ENCODE measurements around the gene PRKCH.

Gene PRKCH

GRCh38 chr14:61535032-61535431, 213.7 kb downstream of the PRKCH start:
- Histone ChIP-seq H3K9me3 (ENCODE audit: insufficient read depth, low read depth, low read length) (no peaks in the 10 kb centered on the region), H3K4me3 (ENCODE audit: low read length, poor library complexity, severe bottlenecking) (no peak overlapping the region), H3F3A (ENCODE audit: low read depth) (0 out of 2 replicates have a peak, but pooled peaks cover 3% of the 10 kb centered on the region), H3K4me1 (ENCODE audit: insufficient read depth, low read length, poor library complexity, severe bottlenecking) (peaks cover 14% of the 10 kb centered on the region), H3K9me2 (replicated peaks; ENCODE audit: low read depth, low read length) (no peaks in the 10 kb centered on the region), H2AFZ (ENCODE audit: low read length) (no peak overlapping the region), H3K36me3 (ENCODE audit: insufficient read depth, low read length) (peaks cover 97% of the 10 kb centered on the region), H4K20me1 (ENCODE audit: insufficient read depth, low read length, poor library complexity, severe bottlenecking) (peaks cover 5% of the 10 kb centered on the region), H3K27me3 (ENCODE audit: insufficient read depth, low read length, poor library complexity, severe bottlenecking) (no peaks in the 10 kb centered on the region), H3K4me2 (ENCODE audit: low read depth, low read length, poor library complexity, severe bottlenecking) (no peak overlapping the region), H3K9ac (ENCODE audit: low read depth, low read length, poor library complexity, severe bottlenecking) (no peak overlapping the region), H3K79me2 (ENCODE audit: insufficient read depth, low read length) (no peaks in the 10 kb centered on the region)
- TF ChIP-seq, protein P1, sequence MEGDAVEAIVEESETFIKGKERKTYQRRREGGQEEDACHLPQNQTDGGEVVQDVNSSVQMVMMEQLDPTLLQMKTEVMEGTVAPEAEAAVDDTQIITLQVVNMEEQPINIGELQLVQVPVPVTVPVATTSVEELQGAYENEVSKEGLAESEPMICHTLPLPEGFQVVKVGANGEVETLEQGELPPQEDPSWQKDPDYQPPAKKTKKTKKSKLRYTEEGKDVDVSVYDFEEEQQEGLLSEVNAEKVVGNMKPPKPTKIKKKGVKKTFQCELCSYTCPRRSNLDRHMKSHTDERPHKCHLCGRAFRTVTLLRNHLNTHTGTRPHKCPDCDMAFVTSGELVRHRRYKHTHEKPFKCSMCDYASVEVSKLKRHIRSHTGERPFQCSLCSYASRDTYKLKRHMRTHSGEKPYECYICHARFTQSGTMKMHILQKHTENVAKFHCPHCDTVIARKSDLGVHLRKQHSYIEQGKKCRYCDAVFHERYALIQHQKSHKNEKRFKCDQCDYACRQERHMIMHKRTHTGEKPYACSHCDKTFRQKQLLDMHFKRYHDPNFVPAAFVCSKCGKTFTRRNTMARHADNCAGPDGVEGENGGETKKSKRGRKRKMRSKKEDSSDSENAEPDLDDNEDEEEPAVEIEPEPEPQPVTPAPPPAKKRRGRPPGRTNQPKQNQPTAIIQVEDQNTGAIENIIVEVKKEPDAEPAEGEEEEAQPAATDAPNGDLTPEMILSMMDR (conservative IDR thresholded peaks at IDR 0.05; ENCODE audit: low read length), result no peak
- no peak for TF ChIP-seq EZH2phosphoT487 (IDR thresholded peaks at IDR 0.05; ENCODE audit: borderline replicate concordance)

DNA sequence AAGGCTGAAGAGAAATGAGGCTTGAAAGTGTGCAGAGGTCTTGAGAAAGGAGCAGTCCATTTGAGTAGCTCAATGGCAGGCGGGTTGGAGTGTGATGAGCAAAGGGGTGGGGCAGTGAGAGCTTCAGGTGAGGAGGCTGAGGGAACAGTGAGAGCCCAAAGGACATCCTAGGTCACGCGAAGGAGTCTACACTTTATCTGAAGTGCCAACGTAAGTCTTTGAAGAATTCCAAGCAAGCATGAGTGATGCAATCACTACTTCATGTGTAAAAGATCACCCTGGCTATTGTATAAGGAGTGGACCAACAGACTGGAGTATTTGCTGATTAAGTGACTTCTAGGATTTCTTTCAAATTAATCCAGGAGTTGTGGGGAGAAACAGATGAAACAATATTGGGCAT, 214.1 kb downstream of the PRKCH start:
- Histone ChIP-seq H3K36me3 (ENCODE audit: insufficient read depth, low read length) (peaks cover 97% of the 10 kb centered on the region), H3K9me3 (ENCODE audit: insufficient read depth, low read depth, low read length) (no peaks in the 10 kb centered on the region), H2AFZ (ENCODE audit: low read length) (no peak overlapping the region), H3K4me2 (ENCODE audit: low read depth, low read length, poor library complexity, severe bottlenecking) (no peak overlapping the region), H3K4me1 (ENCODE audit: insufficient read depth, low read length, poor library complexity, severe bottlenecking) (peaks cover 14% of the 10 kb centered on the region), H4K20me1 (ENCODE audit: insufficient read depth, low read length, poor library complexity, severe bottlenecking) (peaks cover 5% of the 10 kb centered on the region), H3F3A (ENCODE audit: low read depth) (0 out of 2 replicates have a peak, but pooled peaks cover 3% of the 10 kb centered on the region), H3K9ac (ENCODE audit: low read depth, low read length, poor library complexity, severe bottlenecking) (no peak overlapping the region), H3K27me3 (ENCODE audit: insufficient read depth, low read length, poor library complexity, severe bottlenecking) (no peaks in the 10 kb centered on the region), H3K4me3 (ENCODE audit: low read length, poor library complexity, severe bottlenecking) (no peak overlapping the region), H3K79me2 (ENCODE audit: insufficient read depth, low read length) (no peaks in the 10 kb centered on the region), H3K9me2 (replicated peaks; ENCODE audit: low read depth, low read length) (no peaks in the 10 kb centered on the region)
- no peak for TF ChIP-seq EZH2phosphoT487 (IDR thresholded peaks at IDR 0.05; ENCODE audit: borderline replicate concordance)
- TF ChIP-seq, protein P1 (conservative IDR thresholded peaks at IDR 0.05; ENCODE audit: low read length), result no peak

DNA sequence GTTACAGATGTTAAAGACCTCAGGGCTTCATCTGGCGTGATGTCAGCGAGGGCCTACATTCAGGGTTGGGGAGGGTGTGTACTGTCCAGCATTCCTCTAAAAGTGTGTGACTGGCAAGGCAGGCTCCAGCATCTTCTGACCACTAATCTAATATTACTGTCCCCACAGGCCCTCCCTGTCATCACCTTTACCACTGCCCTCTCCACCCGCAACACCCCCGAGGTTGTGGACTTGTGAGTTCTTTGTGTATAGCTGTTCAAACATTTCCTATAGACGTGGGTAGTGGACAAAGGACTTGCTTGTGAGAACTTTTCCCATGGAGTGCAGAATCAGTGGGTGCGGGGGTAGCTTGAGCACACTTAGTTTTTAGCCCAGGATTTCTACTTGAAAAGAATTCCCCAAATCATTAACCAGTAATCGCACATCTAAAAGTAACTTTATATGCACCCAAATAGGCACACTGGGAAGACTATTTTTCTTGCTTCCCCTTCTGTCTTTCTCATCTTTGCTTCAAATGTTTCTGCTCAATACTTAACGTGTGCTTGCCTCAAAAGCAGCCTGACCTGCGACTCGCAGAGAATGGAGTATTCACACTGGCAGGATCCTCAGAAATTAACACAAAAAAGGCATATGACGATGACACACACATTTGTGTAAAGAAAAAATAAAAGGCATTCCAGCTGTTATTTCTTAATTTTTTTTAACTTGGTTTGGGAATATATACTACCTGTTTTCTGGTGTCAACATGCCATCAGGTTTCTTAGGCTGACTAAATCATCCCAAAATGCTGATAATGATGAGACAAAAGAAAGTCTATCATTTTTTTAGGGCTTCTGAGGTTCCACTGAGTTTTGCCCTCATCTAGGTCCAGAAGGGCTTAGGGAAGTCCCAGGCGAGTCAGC, 215.5 kb downstream of the PRKCH start:
- Histone ChIP-seq H3K79me2 (ENCODE audit: insufficient read depth, low read length) (no peaks in the 10 kb centered on the region), H3K9me2 (replicated peaks; ENCODE audit: low read depth, low read length) (no peaks in the 10 kb centered on the region), H3K4me3 (ENCODE audit: low read length, poor library complexity, severe bottlenecking) (no peak overlapping the region), H3K36me3 (ENCODE audit: insufficient read depth, low read length) (peaks cover 95% of the 10 kb centered on the region), H3K4me1 (ENCODE audit: insufficient read depth, low read length, poor library complexity, severe bottlenecking) (peaks cover 14% of the 10 kb centered on the region), H3K4me2 (ENCODE audit: low read depth, low read length, poor library complexity, severe bottlenecking) (no peak overlapping the region), H3K9ac (ENCODE audit: low read depth, low read length, poor library complexity, severe bottlenecking) (no peak overlapping the region), H3K9me3 (ENCODE audit: insufficient read depth, low read depth, low read length) (no peaks in the 10 kb centered on the region), H3K27me3 (ENCODE audit: insufficient read depth, low read length, poor library complexity, severe bottlenecking) (no peaks in the 10 kb centered on the region), H2AFZ (ENCODE audit: low read length) (no peak overlapping the region), H4K20me1 (ENCODE audit: insufficient read depth, low read length, poor library complexity, severe bottlenecking) (peaks cover 5% of the 10 kb centered on the region), H3F3A (ENCODE audit: low read depth) (0 out of 2 replicates have a peak, but pooled peaks cover 3% of the 10 kb centered on the region)
- no peak for TF ChIP-seq EZH2phosphoT487 (IDR thresholded peaks at IDR 0.05; ENCODE audit: borderline replicate concordance)
- TF ChIP-seq, protein P1 (conservative IDR thresholded peaks at IDR 0.05; ENCODE audit: low read length), result no peak

Measured in Loucy (cell line).